ENCODE data around the gene NFYA. TPM values are rescaled to one million over a fixed set of nuclear protein-coding genes. Genes with fewer than 3 reads are reported as not detected.

Gene NFYA
- total RNA-seq, 1 experiment from 2014 or later, result 31.9 TPM

GRCh38 chr6:41032830-41033229 lies 39.9 kb upstream of the NFYA start:
- Histone ChIP-seq H3K27me3 (ENCODE audit: insufficient read depth, low read depth) (no peaks in the 10 kb centered on the region; the same call in 1 of the 2 replicates), H3K27ac (no peak overlapping the region), H3K4me2 (no peak overlapping the region), H3K9me3 (ENCODE audit: insufficient read depth, low read depth) (no peaks in the 10 kb centered on the region), H4K20me1 (ENCODE audit: insufficient read depth) (no peaks in the 10 kb centered on the region), H3K79me2 (ENCODE audit: low read depth) (no peaks in the 10 kb centered on the region), H3F3A (ENCODE audit: insufficient read depth, low read depth) (no peaks in the 10 kb centered on the region), H3K4me1 (replicated peaks; ENCODE audit: insufficient read depth) (peaks cover 9% of the 10 kb centered on the region; the same call in 1 of the 2 replicates), H3K36me3 (ENCODE audit: low read depth) (no peaks in the 10 kb centered on the region), H3K9me2 (ENCODE audit: insufficient read depth) (no peaks in the 10 kb centered on the region), H2AFZ (no peak overlapping the region), H3K4me3 (no peak overlapping the region)
- DNase-seq, result no peak
- BruUV-seq (replicated peaks), result no TSS peak
- ChIA-PET CTCF (no interaction called here), POLR2A (ENCODE audit: unreplicated experiment) (no interaction called here)
- TF ChIP-seq CTCF (conservative IDR thresholded peaks at IDR 0.05) (no peak), EZH2 (IDR thresholded peaks at IDR 0.05; ENCODE audit: low read depth) (no peak)
- intact Hi-C loops (cut with micrococcal nuclease; ENCODE audit: unreplicated experiment), result no loop called here

DNA sequence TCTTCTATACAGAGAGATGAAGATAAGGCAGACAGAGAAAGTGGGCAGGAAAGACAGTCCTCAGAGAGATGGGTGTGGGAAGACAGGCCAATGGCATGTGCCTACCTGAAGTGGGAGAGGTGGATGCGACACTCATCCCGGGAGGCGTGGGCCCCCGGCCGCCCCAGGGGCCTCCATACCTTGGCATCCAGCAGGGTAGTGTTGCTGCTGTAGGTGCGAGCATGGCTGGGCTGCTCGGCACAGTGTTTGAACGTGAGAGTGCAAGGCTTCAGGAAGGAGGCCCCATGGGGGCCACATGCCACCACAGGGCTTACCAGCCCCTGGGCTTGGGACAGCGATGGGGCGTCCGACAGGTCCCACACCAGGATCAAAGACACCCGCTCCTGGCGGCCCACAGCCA lies 39.0 kb upstream of the NFYA start:
- Histone ChIP-seq H3K9me3 (ENCODE audit: insufficient read depth, low read depth) (no peaks in the 10 kb centered on the region), H3K36me3 (ENCODE audit: low read depth) (no peaks in the 10 kb centered on the region), H3F3A (ENCODE audit: insufficient read depth, low read depth) (no peaks in the 10 kb centered on the region), H3K4me3 (no peak overlapping the region), H4K20me1 (ENCODE audit: insufficient read depth) (no peaks in the 10 kb centered on the region), H3K4me2 (no peak overlapping the region), H2AFZ (no peak overlapping the region), H3K27me3 (ENCODE audit: insufficient read depth, low read depth) (no peaks in the 10 kb centered on the region; the same call in 1 of the 2 replicates), H3K4me1 (replicated peaks; ENCODE audit: insufficient read depth) (peaks cover 9% of the 10 kb centered on the region; the same call in 1 of the 2 replicates), H3K9me2 (ENCODE audit: insufficient read depth) (no peaks in the 10 kb centered on the region), H3K27ac (no peak overlapping the region), H3K79me2 (ENCODE audit: low read depth) (no peaks in the 10 kb centered on the region)
- intact Hi-C loops (cut with micrococcal nuclease; ENCODE audit: unreplicated experiment), result no loop called here
- DNase-seq, result no peak
- no TSS peak for BruUV-seq (replicated peaks)
- TF ChIP-seq CTCF (conservative IDR thresholded peaks at IDR 0.05) (no peak), EZH2 (IDR thresholded peaks at IDR 0.05; ENCODE audit: low read depth) (no peak)
- ChIA-PET POLR2A (ENCODE audit: unreplicated experiment) (no interaction called here), CTCF (no interaction called here)

DNA sequence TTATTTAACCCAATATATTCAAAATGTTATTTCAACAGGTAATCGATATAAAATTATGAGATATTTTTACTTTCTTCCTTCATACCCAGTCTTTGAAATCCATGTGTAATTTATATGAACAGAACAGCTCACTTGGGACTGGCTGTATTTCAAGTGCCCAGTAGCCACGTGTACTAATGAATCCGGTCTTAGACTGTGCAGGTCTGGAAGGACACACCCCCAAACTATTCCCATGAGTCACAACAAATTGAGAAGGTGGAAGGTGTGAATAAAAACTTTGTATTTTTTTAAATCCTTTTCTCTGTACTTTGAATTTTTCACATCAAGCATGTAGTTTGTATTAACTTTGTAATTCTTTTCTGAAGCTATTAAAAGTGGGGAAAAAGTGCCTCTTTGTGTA lies 36.6 kb upstream of the NFYA start:
- Histone ChIP-seq H4K20me1 (ENCODE audit: insufficient read depth) (no peaks in the 10 kb centered on the region), H3K4me2 (no peak overlapping the region), H3K27ac (no peak overlapping the region), H3K9me3 (ENCODE audit: insufficient read depth, low read depth) (no peaks in the 10 kb centered on the region), H3K27me3 (ENCODE audit: insufficient read depth, low read depth) (no peaks in the 10 kb centered on the region), H3K4me3 (no peak overlapping the region), H3K4me1 (replicated peaks; ENCODE audit: insufficient read depth) (peaks cover 18% of the 10 kb centered on the region), H3F3A (ENCODE audit: insufficient read depth, low read depth) (no peaks in the 10 kb centered on the region; the same call in 1 of the 2 replicates), H3K36me3 (ENCODE audit: low read depth) (no peaks in the 10 kb centered on the region), H2AFZ (no peak overlapping the region), H3K79me2 (ENCODE audit: low read depth) (no peaks in the 10 kb centered on the region), H3K9me2 (ENCODE audit: insufficient read depth) (no peaks in the 10 kb centered on the region)
- ChIA-PET POLR2A (ENCODE audit: unreplicated experiment) (no interaction called here), CTCF (interaction anchor here (1.0 kb wide), 2 partner anchors 8 to 9 kb away, joined by 3 to 6 read pairs; no protein-coding TSS in a partner anchor)
- no TSS peak for BruUV-seq (replicated peaks)
- intact Hi-C loops (cut with micrococcal nuclease; ENCODE audit: unreplicated experiment), result loop anchor here (1.0 kb wide), 1 partner anchor 8 kb away; no protein-coding TSS in a partner anchor
- TF ChIP-seq CTCF (conservative IDR thresholded peaks at IDR 0.05) (no peak), EZH2 (IDR thresholded peaks at IDR 0.05; ENCODE audit: low read depth) (no peak)
- DNase-seq, result peak in 1 of 2 experiments; percentile 53
